Fibroblast of the aortic adventitia (primary cell): Measurements from ENCODE around the gene DXO. TPM values are rescaled to one million over a fixed set of nuclear protein-coding genes. Genes with fewer than 3 reads are reported as not detected.

ENCODE experiments used
- DNase-seq: peaks from one replicate; pipeline ENCODE4 v3.0.0-alpha.2; 2010; ENCODE audit warnings: low read depth
- H3K4me3 ChIP-seq: 2 replicates; pipeline ENCODE4 v1.5.1; 2011; ENCODE audit warnings: low read depth, mild to moderate bottlenecking, control low read depth, low read length, moderate library complexity
- CTCF ChIP-seq: IDR thresholded peaks from 2 replicates; pipeline ENCODE4 v1.5.1; 2011; ENCODE audit warnings: mild to moderate bottlenecking, low read length, control low read depth, inconsistent platforms; ENCODE audit not compliant: insufficient read depth
- total RNA-seq: library from RNA; depleted of rRNA; stranded (reverse); fragments of >200 nt; gene quantifications from 2 replicates; pipeline ENCODE4 v1.2.3, GENCODE V29; 2012; ENCODE audit warnings: low replicate concordance

Gene DXO
- total RNA-seq, 1 donor = 15.9 TPM

GRCh38 chr6:31958412-31958740 is 13.6 kb downstream of the DXO start:
- DNase-seq = no peak
- peak overlapping the region; percentile 100 for H3K4me3 ChIP-seq
- no peak for TF ChIP-seq CTCF

- TF ChIP-seq CTCF = no peak
- H3K4me3 ChIP-seq = no peak overlapping the region
- DNase-seq = no peak
Measured at GRCh38 chr6:31956796-31957195, 15.1 kb downstream of the DXO start.

- H3K4me3 ChIP-seq = no peak overlapping the region
- no peak for DNase-seq
- TF ChIP-seq CTCF = no peak
Measured at GRCh38 chr6:31954511-31954910, 17.4 kb downstream of the DXO start.

- no peak overlapping the region for H3K4me3 ChIP-seq
- DNase-seq = no peak
- TF ChIP-seq CTCF = no peak
Measured at GRCh38 chr6:31952890-31953289, 19.0 kb downstream of the DXO start.

- TF ChIP-seq CTCF = peak; percentile 86
- no peak overlapping the region for H3K4me3 ChIP-seq
- peak; percentile 75 for DNase-seq
Measured at GRCh38 chr6:31952140-31952805, 19.7 kb downstream of the DXO start.

- no peak for DNase-seq
- TF ChIP-seq CTCF = no peak
- H3K4me3 ChIP-seq = no peak overlapping the region
Measured at GRCh38 chr6:31949926-31950548, 21.9 kb downstream of the DXO start.
